Measurements from ENCODE around the gene AARS2.

Gene AARS2

DNA sequence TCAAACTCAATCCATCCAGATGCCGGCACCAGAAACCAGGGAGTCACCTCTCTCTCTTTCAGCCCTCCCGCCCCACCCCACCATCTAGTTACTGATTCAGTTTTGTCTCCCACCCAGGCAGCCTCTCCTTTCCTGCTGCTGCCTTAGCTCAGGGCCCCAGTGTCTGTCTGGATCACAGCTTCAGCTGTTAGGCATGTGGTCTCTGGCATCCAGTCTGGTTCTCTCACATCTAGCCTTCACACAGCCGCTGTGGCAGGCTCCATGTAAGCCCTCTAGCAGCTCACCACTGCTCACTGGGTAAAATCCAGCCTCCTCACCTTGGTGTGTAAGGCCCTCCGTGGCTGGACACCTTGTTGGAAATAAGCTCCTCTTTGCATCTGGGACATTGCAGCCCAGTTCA lies 21.3 kb downstream of the AARS2 start:
- Histone ChIP-seq H3K9ac (ENCODE audit: low read length) (no peak overlapping the region), H4K20me1 (ENCODE audit: insufficient read depth, low read length) (no peaks in the 10 kb centered on the region), H3K4me1 (ENCODE audit: insufficient read depth, low read length, severe bottlenecking) (no peaks in the 10 kb centered on the region), H2AFZ (ENCODE audit: low read length) (no peak overlapping the region), H3K4me3 (ENCODE audit: low read depth, low read length, poor library complexity, severe bottlenecking) (no peak overlapping the region), H3K27me3 (ENCODE audit: insufficient read depth, low read length) (peaks cover 8% of the 10 kb centered on the region; the same call in 1 of the 2 replicates), H3K4me2 (ENCODE audit: low read length) (no peak overlapping the region), H3K79me2 (ENCODE audit: insufficient read depth, low read length) (no peaks in the 10 kb centered on the region), H3K9me3 (ENCODE audit: low read length) (no peaks in the 10 kb centered on the region), H3F3A (ENCODE audit: insufficient read depth, low read length) (no peaks in the 10 kb centered on the region), H3K27ac (ENCODE audit: low read depth, low read length, poor library complexity, severe bottlenecking) (no peak overlapping the region), H3K9me2 (ENCODE audit: low read depth, low read length) (no peaks in the 10 kb centered on the region), H3K36me3 (ENCODE audit: insufficient read depth, low read length) (no peaks in the 10 kb centered on the region)
- TF ChIP-seq EZH2 (IDR thresholded peaks at IDR 0.05; ENCODE audit: borderline replicate concordance, low read length): no peak
- TF ChIP-seq CTCF (IDR thresholded peaks at IDR 0.05; ENCODE audit: low read length): no peak

- Histone ChIP-seq H4K20me1 (ENCODE audit: insufficient read depth, low read length) (no peaks in the 10 kb centered on the region), H3K9me3 (ENCODE audit: low read length) (no peaks in the 10 kb centered on the region), H3K79me2 (ENCODE audit: insufficient read depth, low read length) (no peaks in the 10 kb centered on the region), H3K27ac (ENCODE audit: low read depth, low read length, poor library complexity, severe bottlenecking) (no peak overlapping the region), H3K4me3 (ENCODE audit: low read depth, low read length, poor library complexity, severe bottlenecking) (no peak overlapping the region), H3K4me1 (ENCODE audit: insufficient read depth, low read length, severe bottlenecking) (no peaks in the 10 kb centered on the region), H2AFZ (ENCODE audit: low read length) (no peak overlapping the region), H3K27me3 (ENCODE audit: insufficient read depth, low read length) (peaks cover 8% of the 10 kb centered on the region; the same call in 1 of the 2 replicates), H3F3A (ENCODE audit: insufficient read depth, low read length) (no peaks in the 10 kb centered on the region), H3K9me2 (ENCODE audit: low read depth, low read length) (no peaks in the 10 kb centered on the region), H3K4me2 (ENCODE audit: low read length) (no peak overlapping the region), H3K36me3 (ENCODE audit: insufficient read depth, low read length) (no peaks in the 10 kb centered on the region), H3K9ac (ENCODE audit: low read length) (no peak overlapping the region)
- TF ChIP-seq EZH2 (IDR thresholded peaks at IDR 0.05; ENCODE audit: borderline replicate concordance, low read length): no peak
- no peak for TF ChIP-seq CTCF (IDR thresholded peaks at IDR 0.05; ENCODE audit: low read length)
Measured at GRCh38 chr6:44289726-44290260, 23.4 kb downstream of the AARS2 start.

- H3K27ac ChIP-seq (ENCODE audit: low read depth, low read length, poor library complexity, severe bottlenecking): no peak overlapping the region
- H3K9me3 ChIP-seq (ENCODE audit: low read length): no peaks in the 10 kb centered on the region
- H3K9ac ChIP-seq (ENCODE audit: low read length): no peak overlapping the region
- no peaks in the 10 kb centered on the region for H3K79me2 ChIP-seq (ENCODE audit: insufficient read depth, low read length)
- TF ChIP-seq EZH2 (IDR thresholded peaks at IDR 0.05; ENCODE audit: borderline replicate concordance, low read length): no peak
- no peak; the same call in 1 of the 2 replicates for TF ChIP-seq CTCF (IDR thresholded peaks at IDR 0.05; ENCODE audit: low read length)
- H3K9me2 ChIP-seq (ENCODE audit: low read depth, low read length): no peaks in the 10 kb centered on the region
- no peaks in the 10 kb centered on the region for H3F3A ChIP-seq (ENCODE audit: insufficient read depth, low read length)
- no peak overlapping the region for H3K4me2 ChIP-seq (ENCODE audit: low read length)
- H3K4me1 ChIP-seq (ENCODE audit: insufficient read depth, low read length, severe bottlenecking): no peaks in the 10 kb centered on the region
- H3K27me3 ChIP-seq (ENCODE audit: insufficient read depth, low read length): 0 out of 2 replicates have a peak, but pooled peaks cover 3% of the 10 kb centered on the region
- no peaks in the 10 kb centered on the region for H3K36me3 ChIP-seq (ENCODE audit: insufficient read depth, low read length)
- no peak overlapping the region for H3K4me3 ChIP-seq (ENCODE audit: low read depth, low read length, poor library complexity, severe bottlenecking)
- H4K20me1 ChIP-seq (ENCODE audit: insufficient read depth, low read length): no peaks in the 10 kb centered on the region
- no peak overlapping the region for H2AFZ ChIP-seq (ENCODE audit: low read length)
Measured at GRCh38 chr6:44286747-44287146, 26.4 kb downstream of the AARS2 start.

Measured in OCI-LY1 (cell line).